Gastrocnemius medialis (tissue), 4 donors: Measurements from ENCODE around the gene CC2D2A.

Experiments used
- CTCF ChIP-seq, 5 experiments: fragments of 450-650 bp in 3 of 5; fragments of 200-600 bp in 2 of 5; sonication (generic) in 2 of 5; IDR thresholded peaks in 4 of 5; conservative IDR thresholded peaks in 1 of 5; 1 replicate in 4 of 5; 2 replicates in 1 of 5; pipeline ENCODE4 v1.5.1; 2016 to 2019; ENCODE audit warnings: antibody characterized with exemption in 5 of 5, mild to moderate bottlenecking in 3 of 5, moderate library complexity in 3 of 5
- POLR2A ChIP-seq, 2 donors: fragments of 450-650 bp; IDR thresholded peaks; one replicate each; pipeline ENCODE4 v1.6.1; 2017; ENCODE audit warnings: antibody characterized with exemption in 2 of 2, mild to moderate bottlenecking in 2 of 2, moderate library complexity in 2 of 2

- TF ChIP-seq POLR2A (IDR thresholded peaks at IDR 0.05) (no peak), CTCF (IDR thresholded peaks at IDR 0.05 in 4 of 5, conservative IDR thresholded peaks at IDR 0.05 in 1 of 5) (no peak)
Measured at GRCh38 chr4:15500701-15501100, 31.0 kb downstream of the CC2D2A start.
